ENCODE measurements around the gene RAB20. TPM values are rescaled to one million over a fixed set of nuclear protein-coding genes. Genes with fewer than 3 reads are reported as not detected.

The RAB20 gene
- total and polyA plus RNA-seq, 10 of the 15 experiments (the other 5 are each of a cell fraction or from before 2014, with no cell fraction given) = 0.48 to 33.1 (median 9.6) TPM

DNA sequence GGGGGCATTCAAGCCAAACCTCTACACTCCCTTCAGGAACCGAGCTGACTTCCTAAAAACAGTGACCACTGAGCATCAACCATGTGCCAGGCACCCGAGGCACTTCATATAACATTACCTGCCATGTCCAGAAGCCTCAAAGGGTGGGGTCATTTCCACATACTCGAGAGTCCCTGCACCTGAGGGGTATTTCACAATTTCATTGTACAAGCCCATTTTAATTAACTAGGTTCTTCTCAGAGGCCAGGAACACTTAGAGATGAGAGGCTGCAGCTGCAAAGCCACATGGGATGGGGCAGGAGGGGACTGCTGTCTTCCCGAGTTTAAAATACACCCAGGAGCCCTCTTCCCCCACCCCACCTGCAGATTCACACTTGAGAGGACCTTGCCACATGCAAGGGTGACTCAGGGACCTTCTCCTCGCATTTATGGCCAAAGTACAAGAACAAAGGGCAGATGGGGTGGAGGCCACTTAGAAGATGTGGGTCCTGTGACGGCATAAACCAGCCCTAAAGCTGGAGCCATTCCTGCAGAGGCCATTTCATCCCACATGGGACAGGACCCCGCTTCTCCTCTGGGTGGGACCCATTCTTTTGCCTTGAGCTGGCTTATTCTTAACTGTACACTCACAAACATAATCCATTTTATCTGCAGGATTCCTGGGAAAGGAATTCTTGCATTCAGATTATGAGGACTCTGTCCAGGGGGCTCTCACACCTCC is 43.9 kb downstream of the RAB20 start:
- Histone ChIP-seq H2AFZ (ENCODE audit: control insufficient read depth, low read depth, low read length) (no peak overlapping the region), H3K36me3 (ENCODE audit: control insufficient read depth in 2 of 2, insufficient read depth in 2 of 2, low read length in 1 of 2) (peaks cover 0 to 2% of the 10 kb centered on the region in 2 experiments; a peak in 2 of 4 replicates), H3K4me2 (ENCODE audit: control insufficient read depth, insufficient read depth) (no peak overlapping the region), H3K9me3 (replicated peaks; ENCODE audit: control insufficient read depth, insufficient read depth, low read length) (no peaks in the 10 kb centered on the region), H3K4me3 (no peak overlapping the region), H3K79me2 (ENCODE audit: control insufficient read depth, insufficient read depth, low read length) (no peaks in the 10 kb centered on the region), H3K27ac (ENCODE audit: control insufficient read depth, insufficient read depth) (no peak overlapping the region), H3K27me3 (replicated peaks in 1 of 2; ENCODE audit: control insufficient read depth in 2 of 2, insufficient read depth in 2 of 2, low read length in 1 of 2) (no peaks in the 10 kb centered on the region), H3K4me1 (ENCODE audit: control insufficient read depth, insufficient read depth, low read length) (peaks cover 4% of the 10 kb centered on the region; the same call in 1 of the 2 replicates), H3K9ac (ENCODE audit: control insufficient read depth, insufficient read depth, low read length) (no peak overlapping the region), H4K20me1 (ENCODE audit: control insufficient read depth, insufficient read depth) (peaks cover 3% of the 10 kb centered on the region; the same call in 1 of the 2 replicates)
- no TSS peak for BruUV-seq (replicated peaks)
- intact Hi-C loops (cut with micrococcal nuclease; ENCODE audit: unreplicated experiment) (no loop called here), in situ Hi-C loops (cut with MboI) (no loop called here)
- TF ChIP-seq ZNF24 (IDR thresholded peaks at IDR 0.05) (no peak), BHLHE40 (IDR thresholded peaks at IDR 0.05; ENCODE audit: borderline replicate concordance in 1 of 2, low read depth in 2 of 2, low read length in 1 of 2) (no peak), CREB1 (IDR thresholded peaks at IDR 0.05; ENCODE audit: low read depth) (no peak), BMI1 (IDR thresholded peaks at IDR 0.05; ENCODE audit: borderline replicate concordance) (no peak), E2F8 (IDR thresholded peaks at IDR 0.05; ENCODE audit: low read depth, partially characterized antibody) (no peak), SRF (IDR thresholded peaks at IDR 0.05; ENCODE audit: low read depth in 2 of 2, low read length in 2 of 2) (no peak), NFYB (IDR thresholded peaks at IDR 0.05; ENCODE audit: insufficient read depth, low read depth, low read length) (no peak), ZNF207 (IDR thresholded peaks at IDR 0.05; ENCODE audit: borderline replicate concordance) (no peak), EP300 (IDR thresholded peaks at IDR 0.05; ENCODE audit: borderline replicate concordance in 1 of 2, control insufficient read depth in 1 of 2, low read depth in 2 of 2, low read length in 2 of 2) (no peak), NFYA (IDR thresholded peaks at IDR 0.05; ENCODE audit: borderline replicate concordance, low read depth, low read length) (no peak), NKRF (conservative IDR thresholded peaks at IDR 0.05) (no peak), MYB (IDR thresholded peaks at IDR 0.05; ENCODE audit: borderline replicate concordance, low read depth, low read length) (no peak), SMAD5 (IDR thresholded peaks at IDR 0.05; ENCODE audit: low read depth) (no peak), GATAD2B (conservative IDR thresholded peaks at IDR 0.05; ENCODE audit: low read depth) (no peak)
- SMC1A ChIA-PET (ENCODE audit: uncharacterized antibody, unreplicated experiment) = interaction anchor here (1.0 kb wide), 1 partner anchor 62 kb away, joined by 3 read pairs; no protein-coding TSS in a partner anchor
- no peak for DNase-seq (ENCODE audit: low read depth, low spot score)
- CTCF ChIA-PET = interaction anchor here (1.8 kb wide), 1 partner anchor 62 kb away, joined by 9 read pairs; no protein-coding TSS in a partner anchor
- ATAC-seq = no peak
- POLR2A ChIA-PET = interaction anchor here (0.7 kb wide), 1 partner anchor 31 kb away, joined by 9 read pairs; no protein-coding TSS in a partner anchor
- FAIRE-seq = no peak
- RAD21 ChIA-PET (ENCODE audit: unreplicated experiment) = no interaction called here
- WGBS (ENCODE audit: insufficient coverage, insufficient replicate concordance, low lambda C conversion rate, missing lambda C conversion rate) = 27% methylated on average over 7 of the region's 7 CpGs
